ENCODE data around the gene ANKLE2. TPM values are rescaled to one million over a fixed set of nuclear protein-coding genes. Genes with fewer than 3 reads are reported as not detected.

Gene ANKLE2
- total RNA-seq, 4 donors from 2014 or later = 33.1 to 61.5 (median 49.9) TPM

- 98% methylated on average over 6 of the region's 9 CpGs; no CpG with 5 or more reads in 1 of the 2 donors for WGBS, 2 donors (ENCODE audit: low coverage in 1 of 2)
- peaks cover 0 to 26% (median 4%) of the 10 kb centered on the region in 3 donors for H3K4me1 ChIP-seq
- no peaks in the 10 kb centered on the region for H3K27me3 ChIP-seq
- H3K36me3 ChIP-seq = peaks cover 0 to 64% of the 10 kb centered on the region in 2 donors
- ATAC-seq = no peak
- H3K27ac ChIP-seq = no peak overlapping the region
- no peak overlapping the region for H3K4me3 ChIP-seq
- TF ChIP-seq POLR2AphosphoS5 (IDR thresholded peaks at IDR 0.05) (no peak), CTCF (IDR thresholded peaks at IDR 0.05) (no peak), EP300 (IDR thresholded peaks at IDR 0.05) (no peak), POLR2A (IDR thresholded peaks at IDR 0.05) (no peak)
- no peaks in the 10 kb centered on the region for H3K9me3 ChIP-seq
These were observed 45.8 kb downstream of the ANKLE2 start for GRCh38 chr12:132715874-132716273.

- Histone ChIP-seq H3K4me1 (peaks cover 0 to 36% (median 10%) of the 10 kb centered on the region in 3 donors), H3K9me3 (no peaks in the 10 kb centered on the region), H3K27ac (no peak overlapping the region), H3K27me3 (no peaks in the 10 kb centered on the region), H3K4me3 (no peak overlapping the region), H3K36me3 (peaks cover 0 to 39% of the 10 kb centered on the region in 2 donors)
- TF ChIP-seq EP300 (IDR thresholded peaks at IDR 0.05) (no peak), POLR2A (IDR thresholded peaks at IDR 0.05) (no peak), POLR2AphosphoS5 (IDR thresholded peaks at IDR 0.05) (no peak), CTCF (IDR thresholded peaks at IDR 0.05) (no peak)
- no peak for ATAC-seq
- 72 to 85% methylated on average over 2 of the region's 2 CpGs for WGBS, 2 donors (ENCODE audit: low coverage in 1 of 2)
These were observed 48.5 kb downstream of the ANKLE2 start for GRCh38 chr12:132713123-132713522.

- Histone ChIP-seq H3K4me3 (peak overlapping the region; percentile 88 to 90), H3K36me3 (peaks cover 0 to 26% of the 10 kb centered on the region in 2 donors), H3K27me3 (no peaks in the 10 kb centered on the region), H3K27ac (peak overlapping the region in 3 of 4 donors; percentile 78 to 89 (median 85)), H3K9me3 (no peaks in the 10 kb centered on the region), H3K4me1 (peaks cover 0 to 36% (median 10%) of the 10 kb centered on the region in 3 donors)
- TF ChIP-seq EP300 (IDR thresholded peaks at IDR 0.05) (no peak), POLR2A (IDR thresholded peaks at IDR 0.05) (no peak), POLR2AphosphoS5 (IDR thresholded peaks at IDR 0.05) (no peak), CTCF (IDR thresholded peaks at IDR 0.05) (no peak)
- ATAC-seq = peak; percentile 20
- WGBS, 2 donors (ENCODE audit: low coverage in 1 of 2) = 35 to 53% methylated on average over 9 to 10 of the region's 59 CpGs
These were observed 50.4 kb downstream of the ANKLE2 start for GRCh38 chr12:132711080-132711843.

GRCh38 chr12:132710405-132711079 is 51.1 kb downstream of the ANKLE2 start, which contains the start of gene PGAM5:
TSS of gene PGAM5 (plus strand) at chr12:132710842. CDS start at chr12:132710877, 35 bp downstream.
- Histone ChIP-seq H3K9me3 (no peaks in the 10 kb centered on the region), H3K4me3 (peak within 1 kb of the TSS; percentile 88 to 90), H3K27ac (peak within 1 kb of the TSS in 3 of 4 donors; percentile 78 to 89 (median 85)), H3K36me3 (peaks cover 0 to 19% of the 10 kb centered on the region in 2 donors), H3K4me1 (peaks cover 0 to 36% (median 10%) of the 10 kb centered on the region in 3 donors), H3K27me3 (no peaks in the 10 kb centered on the region)
- peak; percentile 94 for ATAC-seq
- WGBS, 2 donors (ENCODE audit: low coverage in 1 of 2) = 0% methylated on average over 4 of the region's 94 CpGs; no CpG with 5 or more reads in 1 of the 2 donors
- TF ChIP-seq EP300 (IDR thresholded peaks at IDR 0.05) (no peak), POLR2AphosphoS5 (IDR thresholded peaks at IDR 0.05) (peak; percentile 63), CTCF (IDR thresholded peaks at IDR 0.05) (peak in 1 of 4 experiments; percentile 10), POLR2A (IDR thresholded peaks at IDR 0.05) (peak; percentile 65 to 77)
